Endothelial cell (in vitro differentiated cells): ENCODE results near the gene ABCA3. TPM values are rescaled to one million over a fixed set of nuclear protein-coding genes. Genes with fewer than 3 reads are reported as not detected.

Experiments used
- DNase-seq: peaks from one replicate; pipeline ENCODE4 v3.0.0; 2021; ENCODE audit warnings: low spot score
- H3K27ac Mint-ChIP-seq: one replicate; pipeline ENCODE4 v1.8.0; 2021; ENCODE audit warnings: mixed read lengths, inconsistent platforms; ENCODE audit not compliant: unreplicated experiment
- H3K27me3 Mint-ChIP-seq: one replicate; pipeline ENCODE4 v1.8.0; 2021; ENCODE audit warnings: mild to moderate bottlenecking, moderate library complexity, mixed read lengths, inconsistent platforms; ENCODE audit not compliant: unreplicated experiment
- H3K36me3 Mint-ChIP-seq: one replicate; pipeline ENCODE4 v1.8.0; 2021; ENCODE audit warnings: mild to moderate bottlenecking, low read depth, mixed read lengths, inconsistent platforms; ENCODE audit not compliant: unreplicated experiment
- H3K4me1 Mint-ChIP-seq: one replicate; pipeline ENCODE4 v1.8.0; 2021; ENCODE audit warnings: mild to moderate bottlenecking, mixed read lengths, inconsistent platforms; ENCODE audit not compliant: unreplicated experiment
- H3K4me3 Mint-ChIP-seq: one replicate; pipeline ENCODE4 v1.8.0; 2021; ENCODE audit warnings: mild to moderate bottlenecking, mixed read lengths, inconsistent platforms; ENCODE audit not compliant: unreplicated experiment
- H3K9me3 Mint-ChIP-seq: one replicate; pipeline ENCODE4 v1.8.0; 2021; ENCODE audit warnings: mixed read lengths, inconsistent platforms; ENCODE audit not compliant: unreplicated experiment
- total RNA-seq: library from RNA; stranded (reverse); fragmentation: NEBNext Ultra II Directional; extraction: Animal tissue kit (Norgen Biotek cat#: 25700); gene quantifications from one replicate; pipeline ENCODE4 v1.2.1, GENCODE V29; 2021; ENCODE audit not compliant: unreplicated experiment
- TF ChIP-seq, protein P1 (sequence below): fragments of 200-600 bp; sonication (generic); IDR thresholded peaks from one replicate; pipeline ENCODE4 v1.5.0; 2021; ENCODE audit warnings: antibody characterized with exemption; ENCODE audit not compliant: unreplicated experiment

The ABCA3 gene
- total RNA-seq, 1 donor from 2014 or later = 10.4 TPM

DNA sequence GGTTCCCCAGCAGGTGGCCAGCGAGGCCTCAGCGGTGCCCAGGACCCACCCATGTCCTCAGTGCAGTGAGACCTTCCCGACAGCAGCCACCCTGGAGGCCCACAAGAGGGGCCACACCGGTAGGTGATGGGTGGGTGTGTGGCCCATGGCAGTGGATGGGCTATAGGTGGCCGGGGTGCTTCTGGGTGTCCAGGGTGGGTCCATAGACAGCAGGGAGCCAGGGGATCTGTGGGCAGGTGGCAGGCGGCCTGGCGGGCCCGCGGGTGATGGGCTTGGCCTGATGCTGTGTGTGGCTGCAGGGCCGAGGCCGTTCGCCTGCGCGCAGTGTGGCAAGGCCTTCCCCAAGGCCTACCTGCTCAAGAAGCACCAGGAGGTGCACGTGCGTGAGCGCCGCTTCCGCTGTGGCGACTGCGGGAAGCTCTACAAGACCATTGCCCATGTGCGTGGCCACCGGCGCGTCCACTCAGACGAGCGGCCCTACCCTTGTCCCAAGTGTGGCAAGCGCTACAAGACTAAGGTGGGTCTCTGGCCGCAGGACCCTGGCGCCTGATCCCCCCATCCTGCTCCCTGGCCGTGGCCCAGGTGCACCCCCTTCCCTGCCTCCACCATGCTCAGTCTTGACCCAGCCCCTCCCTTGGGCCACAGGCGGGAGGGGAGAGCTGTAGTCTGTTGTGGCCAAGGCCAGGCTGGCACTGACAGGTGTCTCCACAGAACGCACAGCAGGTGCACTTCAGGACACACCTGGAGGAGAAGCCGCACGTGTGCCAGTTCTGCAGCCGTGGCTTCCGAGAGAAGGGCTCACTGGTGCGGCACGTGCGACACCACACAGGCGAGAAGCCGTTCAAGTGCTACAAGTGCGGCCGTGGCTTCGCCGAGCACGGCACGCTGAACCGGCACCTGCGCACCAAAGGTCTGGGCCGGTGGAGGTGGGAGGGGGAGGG is 106.4 kb downstream of the ABCA3 start:
- DNase-seq = no peak
- H3K9me3 Mint-ChIP-seq = no peaks in the 10 kb centered on the region
- H3K27me3 Mint-ChIP-seq = peaks cover 9% of the 10 kb centered on the region
- H3K27ac Mint-ChIP-seq = no peak overlapping the region
- no peaks in the 10 kb centered on the region for H3K36me3 Mint-ChIP-seq
- H3K4me1 Mint-ChIP-seq = no peaks in the 10 kb centered on the region
- TF ChIP-seq, protein P1, sequence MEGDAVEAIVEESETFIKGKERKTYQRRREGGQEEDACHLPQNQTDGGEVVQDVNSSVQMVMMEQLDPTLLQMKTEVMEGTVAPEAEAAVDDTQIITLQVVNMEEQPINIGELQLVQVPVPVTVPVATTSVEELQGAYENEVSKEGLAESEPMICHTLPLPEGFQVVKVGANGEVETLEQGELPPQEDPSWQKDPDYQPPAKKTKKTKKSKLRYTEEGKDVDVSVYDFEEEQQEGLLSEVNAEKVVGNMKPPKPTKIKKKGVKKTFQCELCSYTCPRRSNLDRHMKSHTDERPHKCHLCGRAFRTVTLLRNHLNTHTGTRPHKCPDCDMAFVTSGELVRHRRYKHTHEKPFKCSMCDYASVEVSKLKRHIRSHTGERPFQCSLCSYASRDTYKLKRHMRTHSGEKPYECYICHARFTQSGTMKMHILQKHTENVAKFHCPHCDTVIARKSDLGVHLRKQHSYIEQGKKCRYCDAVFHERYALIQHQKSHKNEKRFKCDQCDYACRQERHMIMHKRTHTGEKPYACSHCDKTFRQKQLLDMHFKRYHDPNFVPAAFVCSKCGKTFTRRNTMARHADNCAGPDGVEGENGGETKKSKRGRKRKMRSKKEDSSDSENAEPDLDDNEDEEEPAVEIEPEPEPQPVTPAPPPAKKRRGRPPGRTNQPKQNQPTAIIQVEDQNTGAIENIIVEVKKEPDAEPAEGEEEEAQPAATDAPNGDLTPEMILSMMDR = no peak
- no peak overlapping the region for H3K4me3 Mint-ChIP-seq

GRCh38 chr16:2233046-2233775 is 107.3 kb downstream of the ABCA3 start:
- Mint-ChIP-seq H3K36me3 (no peaks in the 10 kb centered on the region), H3K27ac (no peak overlapping the region), H3K27me3 (peaks cover 8% of the 10 kb centered on the region), H3K4me1 (no peaks in the 10 kb centered on the region), H3K4me3 (no peak overlapping the region), H3K9me3 (no peaks in the 10 kb centered on the region)
- TF ChIP-seq, protein P1 = no peak
- DNase-seq = no peak

GRCh38 chr16:2232094-2232990 is 108.2 kb downstream of the ABCA3 start:
- Mint-ChIP-seq H3K9me3 (no peaks in the 10 kb centered on the region), H3K27me3 (peaks cover 5% of the 10 kb centered on the region), H3K27ac (no peak overlapping the region), H3K36me3 (no peaks in the 10 kb centered on the region), H3K4me1 (no peaks in the 10 kb centered on the region), H3K4me3 (no peak overlapping the region)
- TF ChIP-seq, protein P1 = no peak
- DNase-seq = no peak

DNA sequence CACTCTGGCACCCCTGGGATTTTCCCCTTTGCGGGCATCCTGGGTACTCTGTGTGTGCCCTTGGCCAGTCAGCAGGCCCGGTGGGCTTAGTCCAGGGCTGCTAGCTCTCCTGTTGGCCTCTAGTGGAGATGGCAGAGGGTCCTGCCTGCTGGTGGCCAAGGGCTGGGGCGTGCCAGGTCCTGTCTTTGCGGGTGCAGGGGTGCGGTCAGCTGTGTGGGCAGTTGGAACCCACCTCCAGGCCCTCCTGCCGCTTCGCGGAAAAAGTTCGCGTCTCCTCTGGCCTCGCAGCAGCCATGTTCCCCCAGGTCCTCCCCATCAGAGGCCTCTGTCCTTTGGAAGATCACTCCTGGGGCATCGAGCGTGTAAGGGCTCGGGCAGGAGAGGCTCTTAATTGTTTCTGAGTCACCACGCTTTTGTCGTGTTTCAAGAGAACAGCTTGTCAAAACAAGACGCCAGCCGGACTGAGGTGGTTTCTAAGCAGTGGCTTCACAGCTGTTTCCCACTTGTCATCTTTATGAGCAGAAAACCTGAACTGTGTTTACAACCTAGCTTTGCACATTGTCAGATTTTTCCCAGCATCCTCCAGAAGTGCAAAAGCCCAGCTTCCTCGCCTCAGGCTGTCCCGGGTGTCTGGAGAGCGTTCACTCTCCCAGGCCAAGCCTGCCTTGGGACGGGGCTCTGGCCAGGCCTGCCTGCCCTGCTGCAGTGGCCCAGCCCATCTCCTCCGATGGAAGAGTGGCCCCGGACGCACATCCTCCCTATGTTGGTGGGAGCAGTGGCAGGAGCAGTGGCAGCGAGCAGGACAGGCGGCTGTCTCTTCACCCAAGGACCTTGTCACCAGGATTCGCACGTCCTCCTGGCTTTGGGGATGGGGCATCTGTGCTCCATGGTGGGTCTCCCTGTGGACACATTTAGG is 109.3 kb downstream of the ABCA3 start:
- no peak overlapping the region for H3K4me3 Mint-ChIP-seq
- H3K36me3 Mint-ChIP-seq = no peaks in the 10 kb centered on the region
- TF ChIP-seq, protein P1 = no peak
- no peaks in the 10 kb centered on the region for H3K9me3 Mint-ChIP-seq
- peaks cover 5% of the 10 kb centered on the region for H3K27me3 Mint-ChIP-seq
- H3K27ac Mint-ChIP-seq = no peak overlapping the region
- H3K4me1 Mint-ChIP-seq = no peaks in the 10 kb centered on the region
- DNase-seq = no peak
